Measurements from ENCODE around the gene CSPG4. TPM values are rescaled to one million over a fixed set of nuclear protein-coding genes. Genes with fewer than 3 reads are reported as not detected.
A peak's percentile ranks its signal among the peaks of the same experiment; 100 is the strongest.

Gene CSPG4
- total RNA-seq, 5 donors from 2014 or later (not counting 1 experiment from before 2014, with no cell fraction given): 0.06 to 0.07 (median 0.06) TPM; not detected in 2

- POLR2A ChIA-PET: no interaction called here
- peaks cover 0 to 33% of the 10 kb centered on the region in 2 experiments for H3K4me1 ChIP-seq (ENCODE audit: control insufficient read depth in 1 of 2, extremely low read depth in 1 of 2, insufficient read depth in 2 of 2, low read length in 2 of 2)
- WGBS (ENCODE audit: insufficient coverage): 87% methylated on average over 11 of the region's 11 CpGs
Measured at GRCh38 chr15:75696854-75697259, 15.8 kb downstream of the CSPG4 start.

GRCh38 chr15:75696311-75696720 is 16.3 kb downstream of the CSPG4 start:
- CTCF ChIA-PET: interaction anchor here in 1 of 2 donors (0.5 kb wide), 1 partner anchor 104 kb away, joined by 5 read pairs; no protein-coding TSS in a partner anchor
- ATAC-seq (replicated peaks in 1 of 4) (no peak), DNase-seq (no peak)
- H3K36me3 Mint-ChIP-seq: no peaks in the 10 kb centered on the region
- Histone ChIP-seq H3K4me1 (ENCODE audit: control insufficient read depth in 1 of 2, extremely low read depth in 1 of 2, insufficient read depth in 2 of 2, low read length in 2 of 2) (peaks cover 0 to 33% of the 10 kb centered on the region in 2 experiments), H3K36me3 (ENCODE audit: control insufficient read depth in 2 of 2, extremely low read depth in 1 of 2, insufficient read depth in 1 of 2, low read length in 1 of 2) (no peaks in the 10 kb centered on the region), H3K4me3 (ENCODE audit: control insufficient read depth in 1 of 2, extremely low read depth in 1 of 2, low read length in 1 of 2) (no peak overlapping the region), H3K9me3 (no peaks in the 10 kb centered on the region), H3K27ac (ENCODE audit: low read length) (no peak overlapping the region), H3K27me3 (replicated peaks in 1 of 2; ENCODE audit: control insufficient read depth in 2 of 2, extremely low read depth in 1 of 2, insufficient read depth in 2 of 2, low read length in 1 of 2) (peaks cover 0 to 39% of the 10 kb centered on the region in 2 experiments)
- POLR2A ChIA-PET: no interaction called here
- no peak overlapping the region for H3K4me3 Mint-ChIP-seq
- H3K4me1 Mint-ChIP-seq: peaks cover 15 to 32% (median 15%) of the 10 kb centered on the region in 3 donors
- WGBS (ENCODE audit: insufficient coverage): 71% methylated on average over 8 of the region's 14 CpGs
- H3K27ac Mint-ChIP-seq: peak overlapping the region in 1 of 2 donors; percentile 7
- no peaks in the 10 kb centered on the region for H3K9me3 Mint-ChIP-seq
- H3K27me3 Mint-ChIP-seq: peaks cover 7 to 9% of the 10 kb centered on the region in 2 donors

More at GRCh38 chr15:75696854-75697259, 15.8 kb downstream of the CSPG4 start:
- H3K4me1 Mint-ChIP-seq: peaks cover 15 to 32% (median 15%) of the 10 kb centered on the region in 3 donors
- Histone ChIP-seq H3K4me3 (ENCODE audit: control insufficient read depth in 1 of 2, extremely low read depth in 1 of 2, low read length in 1 of 2) (no peak overlapping the region), H3K27me3 (replicated peaks in 1 of 2; ENCODE audit: control insufficient read depth in 2 of 2, extremely low read depth in 1 of 2, insufficient read depth in 2 of 2, low read length in 1 of 2) (peaks cover 0 to 39% of the 10 kb centered on the region in 2 experiments), H3K27ac (ENCODE audit: low read length) (no peak overlapping the region), H3K9me3 (no peaks in the 10 kb centered on the region), H3K36me3 (ENCODE audit: control insufficient read depth in 2 of 2, extremely low read depth in 1 of 2, insufficient read depth in 1 of 2, low read length in 1 of 2) (no peaks in the 10 kb centered on the region)
- no peaks in the 10 kb centered on the region for H3K9me3 Mint-ChIP-seq
- DNase-seq (no peak), ATAC-seq (replicated peaks in 1 of 4) (no peak)
- H3K27me3 Mint-ChIP-seq: peaks cover 7 to 9% of the 10 kb centered on the region in 2 donors
- H3K27ac Mint-ChIP-seq: no peak overlapping the region
- no peaks in the 10 kb centered on the region for H3K36me3 Mint-ChIP-seq
- CTCF ChIA-PET: no interaction called here
- H3K4me3 Mint-ChIP-seq: no peak overlapping the region

DNA sequence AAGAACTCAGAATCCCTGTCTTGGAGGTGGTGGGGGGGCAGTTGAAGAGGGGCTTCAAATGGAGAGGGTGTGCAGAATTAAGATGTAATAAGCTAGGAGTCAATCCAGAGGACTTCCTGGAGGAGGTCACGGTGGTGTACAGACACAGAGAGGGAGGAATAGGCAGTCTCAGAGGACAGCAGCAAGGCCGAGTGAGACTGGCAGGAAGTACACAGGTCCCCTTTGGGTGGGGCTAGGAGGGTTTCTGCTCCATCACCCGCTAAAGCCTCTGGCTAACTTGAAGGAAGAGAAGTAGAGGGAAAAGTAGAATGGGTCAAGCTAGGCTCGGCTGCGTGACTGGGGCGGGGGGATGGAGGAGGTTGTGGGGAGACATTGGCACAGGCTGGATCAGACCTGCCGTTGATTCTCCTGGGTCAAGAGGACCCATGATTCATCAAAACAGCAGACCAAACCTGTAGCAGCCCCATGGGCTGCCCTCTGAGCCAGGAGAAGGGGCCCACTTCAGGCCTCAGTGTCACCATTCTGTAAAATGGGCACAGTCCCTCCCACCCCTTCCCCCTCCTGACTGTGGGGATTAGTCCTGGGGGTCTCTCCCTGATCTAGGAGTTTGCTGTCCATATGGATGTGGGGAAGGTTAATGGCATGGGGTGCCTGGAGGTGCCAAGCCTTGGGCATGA is 16.9 kb downstream of the CSPG4 start:
- H3K27me3 ChIP-seq (replicated peaks in 1 of 2; ENCODE audit: control insufficient read depth in 2 of 2, extremely low read depth in 1 of 2, insufficient read depth in 2 of 2, low read length in 1 of 2): peaks cover 0 to 39% of the 10 kb centered on the region in 2 experiments
- Mint-ChIP-seq H3K36me3 (no peaks in the 10 kb centered on the region), H3K4me1 (peaks cover 15 to 32% (median 15%) of the 10 kb centered on the region in 3 donors), H3K4me3 (no peak overlapping the region), H3K27ac (peak overlapping the region in 1 of 2 donors; percentile 7), H3K27me3 (peaks cover 7 to 9% of the 10 kb centered on the region in 2 donors), H3K9me3 (no peaks in the 10 kb centered on the region)
- ChIA-PET POLR2A (no interaction called here), CTCF (interaction anchor here in 1 of 2 donors (0.5 to 0.6 kb wide), 2 partner anchors 103 to 140 kb away, joined by 5 to 8 read pairs; no protein-coding TSS in a partner anchor)
- H3K4me3 ChIP-seq (ENCODE audit: control insufficient read depth in 1 of 2, extremely low read depth in 1 of 2, low read length in 1 of 2): no peak overlapping the region
- H3K4me1 ChIP-seq (ENCODE audit: control insufficient read depth in 1 of 2, extremely low read depth in 1 of 2, insufficient read depth in 2 of 2, low read length in 2 of 2): peaks cover 0 to 33% of the 10 kb centered on the region in 2 experiments
- 41% methylated on average over 4 of the region's 7 CpGs for WGBS (ENCODE audit: insufficient coverage)
- no peak overlapping the region for H3K27ac ChIP-seq (ENCODE audit: low read length)
- no peak for ATAC-seq (replicated peaks in 1 of 4)
- no peak for DNase-seq
- H3K9me3 ChIP-seq: no peaks in the 10 kb centered on the region
- H3K36me3 ChIP-seq (ENCODE audit: control insufficient read depth in 2 of 2, extremely low read depth in 1 of 2, insufficient read depth in 1 of 2, low read length in 1 of 2): no peaks in the 10 kb centered on the region

DNA sequence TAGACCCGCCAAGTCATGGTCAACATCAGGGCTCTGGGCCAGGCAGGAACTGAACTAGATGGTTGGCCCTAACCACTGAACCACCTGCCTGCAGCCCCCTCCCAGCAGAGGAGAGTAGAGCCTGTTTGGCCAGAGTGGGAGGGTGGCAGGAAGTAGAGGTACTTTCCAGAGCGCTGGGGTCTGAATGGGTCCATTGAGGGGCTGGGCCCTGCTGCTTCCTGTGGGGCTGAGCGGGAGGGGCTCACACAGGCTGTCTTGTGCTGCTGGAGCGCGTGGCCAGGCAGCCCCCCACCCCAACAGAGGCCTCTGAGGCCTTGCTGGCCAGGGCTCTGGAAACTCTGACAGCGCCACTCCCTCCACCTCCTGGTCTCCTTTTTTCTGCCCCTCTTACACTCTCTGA is 17.4 kb downstream of the CSPG4 start:
- no peak overlapping the region for H3K27ac Mint-ChIP-seq
- no peak for DNase-seq

GRCh38 chr15:75694241-75695182 is 18.1 kb downstream of the CSPG4 start:
- H3K4me3 Mint-ChIP-seq: no peak overlapping the region
- no peaks in the 10 kb centered on the region for H3K9me3 Mint-ChIP-seq
- no peak for DNase-seq
- ATAC-seq (replicated peaks in 1 of 4): no peak
- H3K27me3 Mint-ChIP-seq: peaks cover 7 to 9% of the 10 kb centered on the region in 2 donors
- CTCF ChIA-PET: no interaction called here
- no peak overlapping the region for H3K27ac Mint-ChIP-seq
- Histone ChIP-seq H3K9me3 (no peaks in the 10 kb centered on the region), H3K4me3 (ENCODE audit: control insufficient read depth in 1 of 2, extremely low read depth in 1 of 2, low read length in 1 of 2) (no peak overlapping the region), H3K36me3 (ENCODE audit: control insufficient read depth in 2 of 2, extremely low read depth in 1 of 2, insufficient read depth in 1 of 2, low read length in 1 of 2) (no peaks in the 10 kb centered on the region), H3K4me1 (ENCODE audit: control insufficient read depth in 1 of 2, extremely low read depth in 1 of 2, insufficient read depth in 2 of 2, low read length in 2 of 2) (peaks cover 0 to 23% of the 10 kb centered on the region in 2 experiments), H3K27me3 (replicated peaks in 1 of 2; ENCODE audit: control insufficient read depth in 2 of 2, extremely low read depth in 1 of 2, insufficient read depth in 2 of 2, low read length in 1 of 2) (peaks cover 0 to 41% of the 10 kb centered on the region in 2 experiments), H3K27ac (ENCODE audit: low read length) (no peak overlapping the region)
- POLR2A ChIA-PET: no interaction called here
- H3K36me3 Mint-ChIP-seq: no peaks in the 10 kb centered on the region
- 70% methylated on average over 14 of the region's 20 CpGs for WGBS (ENCODE audit: insufficient coverage)
- peaks cover 15 to 32% (median 15%) of the 10 kb centered on the region in 3 donors for H3K4me1 Mint-ChIP-seq

More for the DNA sequence above, 17.4 kb downstream of the CSPG4 start:
- peaks cover 7 to 9% of the 10 kb centered on the region in 2 donors for H3K27me3 Mint-ChIP-seq
- H3K27me3 ChIP-seq (replicated peaks in 1 of 2; ENCODE audit: control insufficient read depth in 2 of 2, extremely low read depth in 1 of 2, insufficient read depth in 2 of 2, low read length in 1 of 2): peaks cover 0 to 39% of the 10 kb centered on the region in 2 experiments
- H3K9me3 ChIP-seq: no peaks in the 10 kb centered on the region
- POLR2A ChIA-PET: no interaction called here
- peaks cover 15 to 32% (median 15%) of the 10 kb centered on the region in 3 donors for H3K4me1 Mint-ChIP-seq
- H3K36me3 ChIP-seq (ENCODE audit: control insufficient read depth in 2 of 2, extremely low read depth in 1 of 2, insufficient read depth in 1 of 2, low read length in 1 of 2): no peaks in the 10 kb centered on the region
- no peak overlapping the region for H3K4me3 Mint-ChIP-seq
- H3K36me3 Mint-ChIP-seq: no peaks in the 10 kb centered on the region
- H3K4me3 ChIP-seq (ENCODE audit: control insufficient read depth in 1 of 2, extremely low read depth in 1 of 2, low read length in 1 of 2): no peak overlapping the region
- CTCF ChIA-PET: interaction anchor here in 1 of 2 donors (0.6 kb wide), 1 partner anchor 139 kb away, joined by 8 read pairs; no protein-coding TSS in a partner anchor
- H3K9me3 Mint-ChIP-seq: no peaks in the 10 kb centered on the region
- WGBS (ENCODE audit: insufficient coverage): 20% methylated on average over 1 of the region's 6 CpGs
- peaks cover 0 to 30% of the 10 kb centered on the region in 2 experiments for H3K4me1 ChIP-seq (ENCODE audit: control insufficient read depth in 1 of 2, extremely low read depth in 1 of 2, insufficient read depth in 2 of 2, low read length in 2 of 2)
- no peak for ATAC-seq (replicated peaks in 1 of 4)
- no peak overlapping the region for H3K27ac ChIP-seq (ENCODE audit: low read length)

All from T-cell (primary cell).